Mucosa of descending colon (tissue), 3 donors: ENCODE results near the gene FHL2. TPM values are rescaled to one million over a fixed set of nuclear protein-coding genes. Genes with fewer than 3 reads are reported as not detected.
A peak's percentile ranks its signal among the peaks of the same experiment; 100 is the strongest.

Experiments used
- ATAC-seq: fragments of 200-7000 bp; cut with Tn5 transposase; one replicate; pipeline ENCODE4 v1.9.1; 2020; ENCODE audit warnings: mild to moderate bottlenecking, moderate library complexity
- DNase-seq, 3 donors: peaks; one replicate each; pipeline ENCODE4 v3.0.0-alpha.2; 2020
- H3K36me3 ChIP-seq: fragments of 200-600 bp; one replicate; pipeline ENCODE4 v1.8.0; 2021; ENCODE audit warnings: low read depth, mild to moderate bottlenecking
- H3K4me1 ChIP-seq: fragments of 200-600 bp; one replicate; pipeline ENCODE4 v1.8.0; 2021; ENCODE audit warnings: low read depth, mild to moderate bottlenecking
- H3K4me3 ChIP-seq: fragments of 200-600 bp; one replicate; pipeline ENCODE4 v1.8.0; 2021; ENCODE audit warnings: mild to moderate bottlenecking
- H3K9me3 ChIP-seq: fragments of 200-600 bp; one replicate; pipeline ENCODE4 v1.8.0; 2021; ENCODE audit warnings: mild to moderate bottlenecking
- intact Hi-C, 2 donors: fragments of 100-400 bp; cut with DNase I in 1 of 2; cut with micrococcal nuclease in 1 of 2; formaldehyde crosslinking; loops; one replicate each; pipeline versions ENCODE4 v1.11.0 to v1.11.1; 2022; cut with DNase I, micrococcal nuclease
- total RNA-seq, 3 donors: library from RNA; stranded (reverse); fragmentation: NEBNext Ultra II Directional in 2 of 3; extraction: Animal tissue kit (Norgen Biotek cat#: 25700) in 2 of 3; gene quantifications; one replicate each; pipeline versions ENCODE4 v1.2.1 to v1.2.4, GENCODE V29; 2021 to 2023
- TF ChIP-seq, protein P1 (sequence below): fragments of 200-600 bp; IDR thresholded peaks from one replicate; pipeline ENCODE4 v1.8.0; 2022; ENCODE audit warnings: antibody characterized with exemption, mild to moderate bottlenecking
- donor health status: DM: no; HTN: no; CAD: no; lungs with moderate emphysema.
- donor health status: DM: no; HTN: no; CAD: no.
- donor health status: DM: no; HTN: yes; CAD: no.

The FHL2 gene
- total RNA-seq, 3 donors from 2014 or later: 109 to 132 (median 113) TPM

DNA sequence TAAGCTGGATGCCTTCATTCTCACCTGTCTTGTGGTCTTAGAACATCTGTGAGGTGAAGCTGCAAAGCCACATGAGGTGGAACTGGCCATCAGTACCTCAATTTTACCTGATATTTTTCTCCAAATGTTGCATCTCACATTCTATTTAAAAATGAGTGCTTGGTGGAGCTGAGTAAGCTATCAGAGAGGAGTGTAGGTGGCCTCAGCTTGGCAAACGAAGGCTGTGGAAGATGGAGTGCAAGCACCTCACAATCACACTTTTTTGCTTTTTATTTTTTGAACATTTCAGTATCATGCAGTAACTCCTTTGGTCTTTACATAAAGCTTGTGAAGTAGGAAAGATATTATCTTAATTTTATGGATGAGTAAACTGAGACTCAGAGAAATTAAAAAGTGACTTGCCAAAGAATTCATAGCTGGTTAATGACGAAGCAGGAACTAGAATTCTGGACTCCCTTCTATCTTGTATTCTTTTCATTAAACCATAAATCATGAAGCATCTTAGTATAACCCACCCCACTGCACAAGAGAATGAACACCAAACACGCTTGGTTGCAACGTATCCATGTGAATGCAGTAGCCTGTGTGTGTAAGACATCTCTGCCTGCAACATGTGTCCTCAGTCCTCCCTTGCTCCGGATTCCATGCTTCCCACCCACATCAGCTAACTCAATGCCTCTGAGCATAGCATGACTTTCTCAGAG, 34.3 kb downstream of the FHL2 start:
- TF ChIP-seq, protein P1, sequence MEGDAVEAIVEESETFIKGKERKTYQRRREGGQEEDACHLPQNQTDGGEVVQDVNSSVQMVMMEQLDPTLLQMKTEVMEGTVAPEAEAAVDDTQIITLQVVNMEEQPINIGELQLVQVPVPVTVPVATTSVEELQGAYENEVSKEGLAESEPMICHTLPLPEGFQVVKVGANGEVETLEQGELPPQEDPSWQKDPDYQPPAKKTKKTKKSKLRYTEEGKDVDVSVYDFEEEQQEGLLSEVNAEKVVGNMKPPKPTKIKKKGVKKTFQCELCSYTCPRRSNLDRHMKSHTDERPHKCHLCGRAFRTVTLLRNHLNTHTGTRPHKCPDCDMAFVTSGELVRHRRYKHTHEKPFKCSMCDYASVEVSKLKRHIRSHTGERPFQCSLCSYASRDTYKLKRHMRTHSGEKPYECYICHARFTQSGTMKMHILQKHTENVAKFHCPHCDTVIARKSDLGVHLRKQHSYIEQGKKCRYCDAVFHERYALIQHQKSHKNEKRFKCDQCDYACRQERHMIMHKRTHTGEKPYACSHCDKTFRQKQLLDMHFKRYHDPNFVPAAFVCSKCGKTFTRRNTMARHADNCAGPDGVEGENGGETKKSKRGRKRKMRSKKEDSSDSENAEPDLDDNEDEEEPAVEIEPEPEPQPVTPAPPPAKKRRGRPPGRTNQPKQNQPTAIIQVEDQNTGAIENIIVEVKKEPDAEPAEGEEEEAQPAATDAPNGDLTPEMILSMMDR: no peak
- intact Hi-C loops: loop anchor here in 1 of 2 donors (5.0 kb wide), 1 partner anchor 153 kb away; no protein-coding TSS in a partner anchor
- H3K36me3 ChIP-seq: peaks cover 16% of the 10 kb centered on the region

DNA sequence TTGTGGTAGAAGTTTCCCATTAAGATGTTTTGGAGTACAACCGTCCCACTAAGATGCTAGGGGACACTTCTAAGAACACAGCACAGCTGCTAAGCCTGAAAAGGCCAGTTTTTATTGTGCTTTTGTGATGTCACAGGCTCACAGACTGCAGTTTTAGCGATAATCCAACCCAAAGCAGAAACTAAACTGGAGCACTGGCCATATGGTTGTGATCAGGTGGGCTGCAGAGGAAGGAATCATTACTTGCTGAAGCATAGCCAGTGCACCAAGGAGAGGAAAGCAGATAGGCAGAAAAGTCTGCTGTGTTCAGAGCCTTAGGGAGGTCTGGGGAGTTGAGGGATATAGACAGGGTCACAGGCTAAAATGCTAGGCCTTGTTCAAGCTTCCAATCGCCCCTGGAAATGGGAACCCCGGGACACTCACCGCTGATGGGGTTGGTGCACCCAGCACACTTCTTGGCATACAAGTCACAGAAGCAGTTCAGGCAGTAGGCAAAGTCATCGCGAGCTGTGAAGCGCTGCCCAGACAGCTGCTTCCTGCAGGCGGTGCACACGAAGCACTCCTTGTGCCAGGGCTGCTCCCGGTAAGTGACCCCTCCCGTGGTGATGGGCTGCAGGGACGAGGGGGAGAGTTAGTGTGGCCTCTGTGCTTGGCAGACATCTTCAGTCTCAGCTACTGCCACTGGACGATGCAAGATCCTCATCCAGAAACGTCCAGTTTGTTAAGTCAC, 35.8 kb downstream of the FHL2 start:
- TF ChIP-seq, protein P1: no peak
- H3K4me3 ChIP-seq: no peak overlapping the region
- H3K36me3 ChIP-seq: peaks cover 16% of the 10 kb centered on the region
- no peaks in the 10 kb centered on the region for H3K9me3 ChIP-seq
- DNase-seq (no peak), ATAC-seq (peak; percentile 8)
- intact Hi-C loops: no loop called here
- H3K4me1 ChIP-seq: peaks cover 2% of the 10 kb centered on the region

More for the DNA sequence above, 34.3 kb downstream of the FHL2 start:
- DNase-seq (no peak), ATAC-seq (no peak)
- Histone ChIP-seq H3K4me3 (no peak overlapping the region), H3K9me3 (no peaks in the 10 kb centered on the region), H3K4me1 (peaks cover 6% of the 10 kb centered on the region)

DNA sequence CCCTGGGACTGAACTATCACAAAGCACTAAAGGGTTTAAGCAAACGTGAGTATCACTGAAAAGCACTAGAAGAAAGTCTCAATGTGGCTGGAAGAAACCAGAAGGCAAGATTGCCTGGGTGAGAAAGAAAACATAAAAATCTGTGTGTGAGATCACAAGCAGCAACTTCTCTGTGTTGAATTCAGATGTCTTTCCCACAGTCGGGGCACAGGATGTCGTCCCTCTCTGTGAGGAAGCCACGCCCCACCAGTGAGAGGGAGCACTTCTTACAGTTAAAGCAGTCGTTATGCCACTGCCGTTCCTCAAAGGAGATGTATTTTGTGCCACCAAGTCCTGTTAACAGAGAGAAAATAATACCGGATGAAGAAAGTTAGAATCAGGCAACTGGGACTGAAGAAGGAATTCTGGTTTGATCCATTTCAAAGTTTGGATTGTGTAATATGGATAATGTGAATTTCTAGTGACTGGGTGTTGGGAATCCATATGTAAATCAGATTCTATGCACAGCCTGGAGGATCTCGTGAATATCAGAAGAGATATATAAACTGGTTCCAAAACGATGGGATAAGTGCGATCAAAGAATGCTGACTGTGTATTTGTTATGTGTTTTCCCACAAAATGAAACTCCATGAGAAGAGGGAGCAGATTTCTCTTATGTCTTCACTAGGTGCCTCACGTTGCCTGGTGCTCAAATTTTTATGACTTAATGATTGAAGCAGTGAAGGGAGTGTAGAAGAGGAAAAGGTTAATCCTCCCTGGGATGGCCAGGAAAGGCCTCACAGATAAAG, 37.6 kb downstream of the FHL2 start:
- intact Hi-C loops: no loop called here
- peaks cover 2% of the 10 kb centered on the region for H3K9me3 ChIP-seq
- H3K4me1 ChIP-seq: no peaks in the 10 kb centered on the region
- H3K4me3 ChIP-seq: no peak overlapping the region
- TF ChIP-seq, protein P1: no peak
- ATAC-seq (no peak), DNase-seq (no peak)
- peaks cover 14% of the 10 kb centered on the region for H3K36me3 ChIP-seq

DNA sequence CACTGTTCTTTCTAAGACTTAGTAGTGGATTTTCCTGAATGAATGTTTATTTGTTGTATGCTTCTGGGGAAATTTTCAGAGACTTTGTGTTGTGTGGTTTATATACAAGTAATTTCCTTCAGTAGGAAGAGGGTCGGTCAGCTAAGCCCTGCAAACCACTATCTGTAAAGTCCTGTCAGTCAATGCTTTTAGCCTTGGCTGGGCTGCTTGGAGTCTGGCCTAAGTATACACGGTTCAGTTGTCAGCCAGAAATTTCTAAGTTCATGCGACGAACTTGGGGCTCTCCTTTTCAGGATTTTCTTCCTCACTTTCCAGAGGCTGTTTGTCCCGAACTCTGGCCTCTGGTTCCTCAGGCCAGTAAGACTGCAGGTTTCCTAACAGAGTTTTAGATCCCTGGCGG, 40.3 kb downstream of the FHL2 start:
- H3K36me3 ChIP-seq: peaks cover 5% of the 10 kb centered on the region
- H3K4me1 ChIP-seq: no peaks in the 10 kb centered on the region
- peaks cover 2% of the 10 kb centered on the region for H3K9me3 ChIP-seq
- no peak overlapping the region for H3K4me3 ChIP-seq
- TF ChIP-seq, protein P1: no peak
- ATAC-seq: peak; percentile 5
- intact Hi-C loops: no loop called here
- no peak for DNase-seq

DNA sequence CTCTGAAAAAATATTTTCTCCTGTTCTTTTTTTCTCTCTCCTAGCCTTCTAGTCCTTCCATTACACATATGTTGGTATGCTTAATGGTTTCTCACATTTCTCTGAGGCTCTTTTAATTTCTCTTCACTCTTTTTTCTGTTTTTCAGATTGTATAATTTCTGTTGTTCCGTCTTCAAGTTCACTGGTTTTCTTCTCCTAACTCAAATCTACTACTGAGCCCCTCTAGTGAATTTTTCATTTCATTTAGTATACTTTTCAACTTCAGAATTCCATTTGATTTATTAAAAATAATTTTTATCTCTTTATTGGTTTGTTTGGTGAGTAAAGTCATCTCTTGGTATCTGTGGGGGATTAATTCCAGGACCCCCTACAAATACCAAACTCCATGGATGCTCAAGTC, 41.7 kb downstream of the FHL2 start:
- H3K36me3 ChIP-seq: no peaks in the 10 kb centered on the region
- TF ChIP-seq, protein P1: no peak
- DNase-seq (no peak), ATAC-seq (no peak)
- no peak overlapping the region for H3K4me3 ChIP-seq
- no peaks in the 10 kb centered on the region for H3K4me1 ChIP-seq
- peaks cover 2% of the 10 kb centered on the region for H3K9me3 ChIP-seq
- intact Hi-C loops: no loop called here
